ENCODE results near the gene ANKRD44.

Gene ANKRD44

DNA sequence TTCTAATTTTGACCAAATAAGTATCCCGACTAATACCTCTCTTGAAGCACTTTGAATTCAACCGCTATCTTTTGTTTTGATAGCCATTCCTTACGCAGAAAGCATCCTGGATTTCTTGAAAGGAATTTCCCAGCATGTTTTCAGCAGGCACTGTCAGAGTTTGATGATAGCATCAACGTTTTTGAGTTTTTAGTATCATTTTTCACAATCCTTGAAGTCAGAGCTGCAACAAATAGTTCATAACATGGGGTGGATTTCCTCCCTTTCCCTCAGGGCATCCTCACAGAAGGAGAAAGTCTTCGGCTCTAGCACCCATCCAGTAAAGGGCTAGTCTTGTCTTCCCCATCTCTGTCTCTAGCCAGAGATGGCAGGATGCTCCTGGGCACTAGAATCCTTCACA, 46.2 kb downstream of the ANKRD44 start:
- Mint-ChIP-seq H3K4me1 (peaks cover 82% of the 10 kb centered on the region), H3K27ac (peak overlapping the region; percentile 83), H3K9me3 (no peaks in the 10 kb centered on the region), H3K36me3 (peaks cover 30% of the 10 kb centered on the region), H3K4me3 (peak overlapping the region; percentile 58)
- ATAC-seq = no peak
- peak in 1 of 2 donors; percentile 41 for DNase-seq (ENCODE audit: low spot score in 2 of 2)

DNA sequence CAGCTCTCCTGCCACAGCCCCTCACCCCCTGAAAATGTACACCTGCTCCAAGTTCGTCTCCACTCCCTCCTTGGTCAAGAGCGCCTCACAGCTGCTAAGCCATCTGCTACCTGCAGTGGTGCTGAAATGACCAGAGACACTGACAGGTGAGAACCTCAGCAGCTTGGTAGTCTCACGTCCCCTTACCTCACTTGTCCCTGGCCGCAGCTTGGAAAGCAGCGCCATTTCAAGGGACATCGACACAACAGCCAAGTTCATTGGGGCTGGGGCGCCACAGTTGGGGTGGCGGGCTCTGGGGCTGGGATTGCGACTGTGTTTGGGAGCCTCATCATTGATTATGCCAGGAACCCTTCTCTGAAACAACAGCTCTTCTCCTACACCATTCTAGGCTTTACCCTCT, 47.5 kb downstream of the ANKRD44 start:
- Mint-ChIP-seq H3K4me1 (peaks cover 81% of the 10 kb centered on the region), H3K36me3 (peaks cover 40% of the 10 kb centered on the region), H3K9me3 (no peaks in the 10 kb centered on the region), H3K27ac (peak overlapping the region; percentile 83), H3K4me3 (peak overlapping the region; percentile 58)
- DNase-seq (ENCODE audit: low spot score in 2 of 2) = peak in 1 of 2 donors; percentile 48
- no peak for ATAC-seq

DNA sequence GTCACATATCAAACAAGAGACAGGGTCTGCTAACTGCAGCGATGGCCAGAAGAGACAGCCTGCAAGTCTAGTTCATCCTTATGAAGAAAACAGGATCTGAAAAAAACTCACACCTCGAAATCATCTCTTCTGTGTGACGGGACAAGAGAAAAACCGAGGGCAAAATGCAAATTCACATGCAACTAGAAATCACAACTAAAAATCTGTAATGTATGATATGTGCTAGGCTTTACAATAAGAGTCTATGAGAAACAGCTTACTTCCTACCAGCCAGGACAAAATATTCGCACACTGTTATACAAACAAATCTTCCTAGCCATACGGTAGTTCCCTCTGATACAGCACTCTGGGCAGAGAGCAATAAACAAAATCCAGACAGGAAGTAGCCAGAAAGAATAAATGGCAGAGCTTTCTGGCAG, 48.8 kb downstream of the ANKRD44 start:
- H3K4me1 Mint-ChIP-seq = peaks cover 80% of the 10 kb centered on the region
- no peaks in the 10 kb centered on the region for H3K9me3 Mint-ChIP-seq
- peak in 1 of 2 donors; percentile 45 for DNase-seq (ENCODE audit: low spot score in 2 of 2)
- peak overlapping the region; percentile 83 for H3K27ac Mint-ChIP-seq
- ATAC-seq = no peak
- peak overlapping the region; percentile 58 for H3K4me3 Mint-ChIP-seq
- peaks cover 43% of the 10 kb centered on the region for H3K36me3 Mint-ChIP-seq

DNA sequence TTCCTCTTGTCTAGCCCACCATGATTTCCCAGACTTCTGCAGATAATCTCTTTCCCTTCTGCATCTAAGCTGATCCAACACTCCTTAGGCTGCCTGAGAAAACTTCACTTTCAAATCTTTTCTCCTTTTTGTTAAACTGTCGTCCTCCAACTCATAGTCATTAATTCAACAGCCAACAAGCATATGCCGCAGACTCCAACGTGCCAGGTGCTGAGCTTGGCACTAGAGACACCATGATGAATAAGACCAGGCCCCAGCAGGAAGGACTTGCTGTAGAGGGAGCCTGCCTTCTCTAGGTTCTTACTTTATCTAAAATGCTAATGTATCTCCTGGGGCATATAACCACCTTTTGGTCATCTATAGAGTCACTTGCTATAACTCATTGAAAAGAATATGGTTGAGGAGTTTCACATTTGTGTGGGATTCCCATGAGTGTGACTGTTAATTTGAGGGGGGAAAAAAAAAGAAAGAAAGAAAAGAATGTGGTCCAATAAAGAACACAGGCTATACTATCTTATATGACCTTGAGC, 51.0 kb downstream of the ANKRD44 start:
- Mint-ChIP-seq H3K9me3 (no peaks in the 10 kb centered on the region), H3K27ac (peak overlapping the region; percentile 98), H3K4me3 (peak overlapping the region; percentile 82), H3K4me1 (peaks cover 81% of the 10 kb centered on the region), H3K36me3 (peaks cover 57% of the 10 kb centered on the region)
- ATAC-seq (peak; percentile 53), DNase-seq (ENCODE audit: low spot score in 2 of 2) (peak in 1 of 2 donors; percentile 50)

DNA sequence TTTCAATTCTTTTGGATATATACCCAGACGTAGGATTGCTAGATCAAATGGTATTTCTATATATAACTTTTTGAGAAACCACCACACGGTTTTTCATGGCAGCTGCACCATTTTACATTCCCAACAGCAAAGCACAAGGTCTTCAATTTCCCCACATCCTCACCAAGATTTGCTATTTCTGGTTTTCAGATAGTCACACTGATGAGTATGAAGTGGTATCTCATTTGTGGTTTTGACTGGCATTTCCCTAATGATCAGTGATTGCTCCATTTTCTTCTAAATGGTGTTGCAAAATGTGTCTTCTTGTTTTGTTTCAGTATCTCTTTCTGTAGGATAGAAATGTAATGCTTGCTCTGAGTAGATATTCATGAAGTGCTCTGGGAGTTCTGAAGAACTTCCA, 52.0 kb downstream of the ANKRD44 start:
- Mint-ChIP-seq H3K9me3 (no peaks in the 10 kb centered on the region), H3K27ac (peak overlapping the region; percentile 98), H3K36me3 (peaks cover 56% of the 10 kb centered on the region), H3K4me1 (peaks cover 81% of the 10 kb centered on the region), H3K4me3 (peak overlapping the region; percentile 82)
- DNase-seq (ENCODE audit: low spot score in 2 of 2) = peak in 1 of 2 donors; percentile 48
- peak; percentile 53 for ATAC-seq

DNA sequence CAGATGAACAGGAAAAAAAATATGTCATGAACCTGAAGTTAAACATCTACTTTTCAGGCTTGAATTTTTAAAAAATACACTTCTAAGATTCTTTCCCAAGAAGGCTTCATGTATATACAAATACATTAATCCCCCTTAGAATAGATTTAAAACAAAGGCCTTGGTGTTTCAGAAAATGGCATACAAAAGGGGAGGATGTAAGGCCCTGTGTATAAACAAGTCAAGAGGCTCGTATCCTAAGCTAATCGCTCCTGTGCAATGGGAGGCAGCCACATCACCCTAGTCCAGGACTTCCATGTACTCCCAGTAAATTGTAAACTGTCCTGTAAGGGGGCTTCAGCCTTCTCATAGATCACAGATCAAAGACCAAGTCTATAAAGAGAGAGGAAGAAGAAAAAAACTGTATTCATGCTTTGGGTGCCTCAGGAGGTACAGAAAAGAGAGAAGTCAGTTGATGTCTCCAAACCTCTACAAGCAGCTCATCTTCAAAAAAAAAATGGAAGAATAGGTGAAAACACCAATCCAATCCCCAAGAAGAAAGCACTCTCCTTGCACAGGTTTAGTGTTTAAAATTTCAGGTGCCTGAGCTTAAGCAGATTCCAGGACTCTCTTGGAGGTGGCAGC, 53.9 kb downstream of the ANKRD44 start:
- Mint-ChIP-seq H3K9me3 (no peaks in the 10 kb centered on the region), H3K4me3 (peak overlapping the region; percentile 82), H3K36me3 (peaks cover 44% of the 10 kb centered on the region), H3K4me1 (peaks cover 64% of the 10 kb centered on the region), H3K27ac (peak overlapping the region; percentile 98)
- DNase-seq (ENCODE audit: low spot score in 2 of 2) = peak in 1 of 2 donors; percentile 50
- no peak for ATAC-seq

DNA sequence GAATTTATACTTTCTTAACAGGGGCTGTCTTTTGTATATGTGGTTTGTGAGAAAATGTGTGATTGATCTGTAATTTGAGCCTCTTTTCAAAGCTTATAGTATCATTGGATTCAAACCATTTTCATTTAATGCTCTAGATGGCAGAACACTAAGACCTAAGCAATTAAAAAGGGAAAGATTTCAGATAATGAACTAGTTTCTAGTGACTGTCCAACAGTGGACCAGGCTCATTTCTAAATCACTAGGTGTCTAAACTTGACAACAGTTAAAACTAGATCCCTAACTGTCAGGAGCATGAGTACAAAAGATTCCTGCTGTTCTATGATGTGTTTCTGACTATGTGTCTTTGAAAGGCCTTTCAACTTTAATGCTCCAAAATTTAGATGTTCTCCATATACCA, 54.6 kb downstream of the ANKRD44 start:
- peaks cover 68% of the 10 kb centered on the region for H3K4me1 Mint-ChIP-seq
- H3K36me3 Mint-ChIP-seq = peaks cover 44% of the 10 kb centered on the region
- peak in 1 of 2 donors; percentile 23 for DNase-seq (ENCODE audit: low spot score in 2 of 2)
- peak overlapping the region; percentile 82 for H3K4me3 Mint-ChIP-seq
- no peaks in the 10 kb centered on the region for H3K9me3 Mint-ChIP-seq
- ATAC-seq = no peak
- H3K27ac Mint-ChIP-seq = peak overlapping the region; percentile 98

DNA sequence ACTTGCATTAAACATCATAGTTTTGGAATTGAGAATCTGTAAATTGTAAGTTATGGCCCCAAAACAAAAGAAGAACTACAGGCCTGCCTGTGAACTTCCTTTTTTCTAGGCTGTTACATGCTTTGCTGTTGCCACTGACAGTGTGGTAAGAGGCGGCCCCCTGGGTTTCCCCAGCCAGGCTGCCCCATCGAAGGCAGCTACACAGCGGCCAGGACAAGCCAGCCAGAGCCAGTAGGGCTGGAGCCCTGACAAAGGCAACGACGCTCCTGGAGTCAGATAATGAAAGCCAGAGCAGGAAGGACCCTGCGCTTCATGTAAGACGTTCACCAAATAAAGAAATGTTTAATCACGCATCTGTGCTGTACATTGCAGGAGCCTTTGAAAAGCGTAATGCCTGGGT, 55.0 kb downstream of the ANKRD44 start:
- H3K4me3 Mint-ChIP-seq = peak overlapping the region; percentile 82
- H3K4me1 Mint-ChIP-seq = peaks cover 71% of the 10 kb centered on the region
- H3K36me3 Mint-ChIP-seq = peaks cover 45% of the 10 kb centered on the region
- H3K27ac Mint-ChIP-seq = peak overlapping the region; percentile 98
- DNase-seq (ENCODE audit: low spot score in 2 of 2) = peak; percentile 53 to 87
- ATAC-seq = peak; percentile 97
- H3K9me3 Mint-ChIP-seq = no peaks in the 10 kb centered on the region

DNA sequence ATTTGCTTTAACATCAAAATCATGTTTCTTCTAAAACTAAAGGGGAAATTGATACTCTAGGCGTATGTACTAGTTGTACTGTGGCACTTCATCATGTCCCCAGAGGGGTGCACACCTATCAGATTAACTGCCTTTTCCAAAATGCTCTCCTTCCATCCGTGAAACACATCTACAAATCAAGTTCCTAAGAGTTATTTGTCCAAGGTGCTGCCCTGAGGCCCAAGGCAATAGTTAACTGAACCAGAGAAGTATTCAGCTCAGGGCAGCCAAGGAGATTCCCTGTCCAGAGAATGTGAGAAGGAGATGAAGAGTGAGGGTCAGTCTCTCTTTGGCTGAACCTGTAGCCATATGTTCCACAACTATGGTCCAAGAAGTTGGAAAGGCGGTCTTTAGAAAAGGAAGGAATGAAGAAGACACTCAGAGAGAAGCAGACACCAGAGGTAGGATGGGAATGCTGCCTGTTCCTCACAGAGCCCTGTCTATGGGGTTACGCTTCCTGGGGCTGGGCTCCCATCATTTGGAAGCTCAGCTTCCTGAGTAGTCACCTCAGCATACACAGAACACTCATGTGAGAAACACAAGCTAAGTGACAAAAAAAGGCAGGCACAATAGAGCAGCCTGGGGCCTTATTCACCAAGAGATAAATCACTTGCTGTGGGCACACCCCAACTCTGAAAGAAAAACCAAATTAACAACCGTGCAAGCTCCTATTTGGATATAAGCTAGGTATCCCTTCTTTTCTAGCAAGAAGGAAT, 55.6 kb downstream of the ANKRD44 start:
- peaks cover 77% of the 10 kb centered on the region for H3K4me1 Mint-ChIP-seq
- no peaks in the 10 kb centered on the region for H3K9me3 Mint-ChIP-seq
- H3K36me3 Mint-ChIP-seq = peaks cover 43% of the 10 kb centered on the region

DNA sequence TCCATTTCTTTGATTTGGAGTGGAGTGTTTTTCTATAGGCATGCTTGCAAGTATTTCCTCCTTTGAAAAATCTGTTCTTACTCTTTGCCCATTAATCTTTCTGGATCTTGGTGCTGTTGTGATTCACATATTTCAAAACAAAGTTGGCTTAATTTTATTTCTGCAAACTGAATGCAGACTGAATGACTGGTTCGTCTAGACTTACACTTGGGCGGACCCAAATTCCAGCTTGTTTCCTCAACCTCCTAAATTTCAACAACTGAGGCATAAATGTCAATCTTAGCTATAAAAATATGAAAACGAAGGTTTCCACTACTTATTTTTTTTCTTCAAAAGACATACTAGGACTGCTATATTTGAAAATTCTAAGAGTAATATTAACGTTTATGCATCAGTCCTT, 59.0 kb downstream of the ANKRD44 start:
- no peak for ATAC-seq
- no peak overlapping the region for H3K27ac Mint-ChIP-seq

More for the DNA sequence above, 55.6 kb downstream of the ANKRD44 start:
- peak in 1 of 2 donors; percentile 57 for DNase-seq (ENCODE audit: low spot score in 2 of 2)
- H3K27ac Mint-ChIP-seq = peak overlapping the region; percentile 98
- ATAC-seq = peak; percentile 81
- H3K4me3 Mint-ChIP-seq = peak overlapping the region; percentile 82

DNA sequence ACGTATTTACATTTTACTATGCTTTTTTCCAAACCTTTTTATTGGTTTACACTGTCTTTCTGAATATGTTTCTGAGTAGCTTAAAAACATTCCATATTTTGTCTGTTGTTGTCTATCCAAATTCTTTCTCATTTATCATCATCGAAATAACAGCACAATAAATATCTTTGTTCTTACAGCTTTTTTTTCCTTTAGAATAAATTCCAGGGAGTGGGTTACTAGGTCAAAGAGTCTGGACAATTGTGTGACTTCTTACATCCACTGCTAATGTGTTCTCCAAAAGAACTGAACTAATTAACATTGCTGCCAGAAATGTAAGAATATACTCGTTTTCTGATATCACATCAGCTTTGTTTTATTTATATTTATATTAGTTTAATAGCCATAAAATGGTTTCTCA, 59.4 kb downstream of the ANKRD44 start:
- peaks cover 44% of the 10 kb centered on the region for H3K36me3 Mint-ChIP-seq
- H3K4me1 Mint-ChIP-seq = peaks cover 76% of the 10 kb centered on the region
- no peak overlapping the region for H3K27ac Mint-ChIP-seq
- DNase-seq (ENCODE audit: low spot score in 2 of 2) (no peak), ATAC-seq (no peak)
- H3K4me3 Mint-ChIP-seq = no peak overlapping the region
- H3K9me3 Mint-ChIP-seq = no peaks in the 10 kb centered on the region

More for the DNA sequence above, 59.0 kb downstream of the ANKRD44 start:
- no peak for DNase-seq (ENCODE audit: low spot score in 2 of 2)
- Mint-ChIP-seq H3K36me3 (peaks cover 47% of the 10 kb centered on the region), H3K4me3 (no peak overlapping the region), H3K9me3 (no peaks in the 10 kb centered on the region), H3K4me1 (peaks cover 77% of the 10 kb centered on the region)

DNA sequence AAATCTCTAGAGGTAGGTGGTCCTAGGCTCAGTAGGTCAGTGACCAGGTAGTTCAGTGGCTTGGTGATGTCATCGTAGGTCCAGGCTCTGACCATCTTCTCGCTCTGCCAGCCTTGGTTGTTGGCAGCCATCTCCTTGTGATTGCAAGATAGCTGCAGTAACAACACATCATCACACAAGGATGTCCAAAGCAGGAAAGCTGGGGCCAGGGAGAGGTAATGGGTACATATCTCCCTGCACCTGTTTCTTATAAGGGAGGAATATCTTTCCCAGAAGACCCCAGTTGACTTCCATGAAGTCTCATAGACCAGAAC, 60.5 kb downstream of the ANKRD44 start:
- Mint-ChIP-seq H3K4me3 (peak overlapping the region; percentile 56), H3K4me1 (peaks cover 67% of the 10 kb centered on the region), H3K36me3 (peaks cover 36% of the 10 kb centered on the region), H3K27ac (peak overlapping the region; percentile 26), H3K9me3 (no peaks in the 10 kb centered on the region)
- ATAC-seq = no peak
- peak in 1 of 2 donors; percentile 48 for DNase-seq (ENCODE audit: low spot score in 2 of 2)

DNA sequence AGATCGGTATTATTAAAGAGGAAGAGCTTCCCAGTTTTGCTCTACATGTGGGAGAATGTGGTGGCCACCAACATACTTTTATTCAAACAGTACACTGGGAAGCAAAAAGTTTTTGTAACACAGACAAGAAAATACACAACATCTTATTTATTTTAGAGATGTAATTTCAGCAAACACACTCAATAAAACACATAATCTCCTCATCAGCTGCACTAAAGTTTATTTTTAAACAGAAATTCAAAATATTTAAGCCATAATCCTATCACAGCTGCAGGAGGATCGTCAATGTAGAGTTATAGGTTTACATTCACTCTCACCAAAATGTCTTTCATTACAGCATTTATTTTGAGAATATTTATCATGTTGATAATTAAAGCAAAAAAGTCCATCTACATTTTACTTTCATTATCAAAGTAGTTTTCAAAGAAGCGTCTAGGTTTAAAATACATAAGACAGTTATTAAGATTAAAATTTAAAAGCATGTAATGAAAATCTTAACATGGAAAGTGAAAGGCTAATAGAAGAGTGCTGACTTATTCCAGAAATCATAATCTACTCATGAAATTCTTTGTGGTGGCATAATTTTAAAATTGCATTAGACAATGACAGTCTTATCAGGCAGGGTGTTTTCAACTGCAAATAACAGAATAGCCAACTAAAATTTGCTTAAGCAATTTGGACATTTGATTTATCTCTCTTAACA, 61.0 kb downstream of the ANKRD44 start:
- Mint-ChIP-seq H3K27ac (peak overlapping the region; percentile 64), H3K9me3 (no peaks in the 10 kb centered on the region), H3K4me3 (peak overlapping the region; percentile 56), H3K36me3 (peaks cover 36% of the 10 kb centered on the region), H3K4me1 (peaks cover 65% of the 10 kb centered on the region)
- DNase-seq (ENCODE audit: low spot score in 2 of 2) = peak in 1 of 2 donors; percentile 0
- peak; percentile 36 for ATAC-seq

DNA sequence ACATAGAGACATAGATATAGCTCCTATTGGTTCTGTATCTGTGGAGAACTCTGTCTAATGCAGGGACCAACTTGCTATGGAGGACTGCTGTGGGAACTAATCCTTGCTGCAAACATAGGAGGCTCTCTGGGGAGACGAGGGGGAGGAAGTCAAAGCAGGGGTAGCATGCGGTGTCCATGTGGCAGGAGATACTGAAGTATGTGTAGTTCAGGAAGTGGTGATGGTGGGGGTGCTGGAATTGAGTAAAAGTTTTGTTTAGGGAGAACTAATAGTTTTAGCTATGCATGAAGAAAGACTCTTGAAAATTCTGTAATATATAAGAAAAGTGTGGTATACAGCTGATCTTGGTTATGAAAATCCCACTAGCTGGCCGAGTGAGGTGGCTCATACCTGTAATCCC, 62.0 kb downstream of the ANKRD44 start:
- peak overlapping the region; percentile 56 for H3K4me3 Mint-ChIP-seq
- DNase-seq (ENCODE audit: low spot score in 2 of 2) (peak in 1 of 2 donors; percentile 56), ATAC-seq (peak; percentile 82)
- H3K27ac Mint-ChIP-seq = peak overlapping the region; percentile 64
- peaks cover 65% of the 10 kb centered on the region for H3K4me1 Mint-ChIP-seq
- peaks cover 36% of the 10 kb centered on the region for H3K36me3 Mint-ChIP-seq
- no peaks in the 10 kb centered on the region for H3K9me3 Mint-ChIP-seq

DNA sequence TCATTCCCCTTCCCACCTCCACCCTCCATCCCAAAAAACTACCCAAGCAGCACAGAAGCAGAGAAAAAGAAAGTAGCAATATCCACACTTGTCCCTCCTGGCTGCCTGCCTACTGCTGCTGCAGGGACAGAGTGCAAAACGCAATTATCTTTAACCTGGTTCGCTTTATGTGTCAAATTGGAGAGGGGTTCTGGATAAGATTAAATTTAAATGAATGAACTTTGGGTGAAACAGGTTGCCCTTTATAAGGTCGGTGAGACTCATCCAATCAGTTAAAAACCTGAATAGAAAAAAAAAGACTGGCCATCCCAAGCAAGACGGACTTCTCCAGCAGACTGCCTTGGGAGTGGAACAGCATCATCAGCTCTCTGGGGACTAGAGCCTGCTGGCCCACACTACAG, 62.6 kb downstream of the ANKRD44 start:
- Mint-ChIP-seq H3K36me3 (peaks cover 36% of the 10 kb centered on the region), H3K27ac (peak overlapping the region; percentile 64), H3K9me3 (no peaks in the 10 kb centered on the region), H3K4me3 (peak overlapping the region; percentile 56), H3K4me1 (peaks cover 66% of the 10 kb centered on the region)
- ATAC-seq (no peak), DNase-seq (ENCODE audit: low spot score in 2 of 2) (peak in 1 of 2 donors; percentile 43)

All from stimulated activated effector memory CD8-positive, alpha-beta T cell treated with anti-CD3 and anti-CD28 coated beads, Interleukin-12 subunit alpha, Interleukin-12 subunit beta, amount 100 ng/mL, for 72 hours (primary cell).